Mesodermal cell (in vitro differentiated cells): ENCODE measurements around the gene FRA10AC1. TPM values are rescaled to one million over a fixed set of nuclear protein-coding genes. Genes with fewer than 3 reads are reported as not detected.

Experiments used
- H3K27ac ChIP-seq: 2 replicates; pipeline ENCODE4 v1.7.0; 2013; ENCODE audit warnings: mild to moderate bottlenecking, low read depth, low read length, moderate library complexity; ENCODE audit not compliant: severe bottlenecking
- H3K36me3 ChIP-seq: 2 replicates; pipeline ENCODE4 v1.7.1; 2013; ENCODE audit warnings: mild to moderate bottlenecking, low read length, moderate library complexity; ENCODE audit not compliant: control insufficient read depth, insufficient read depth
- H3K4me1 ChIP-seq: one replicate; pipeline ENCODE4 v1.7.1; 2013; ENCODE audit warnings: mild to moderate bottlenecking, low read length; ENCODE audit not compliant: insufficient read depth, control insufficient read depth, poor library complexity, severe bottlenecking
- H3K4me3 ChIP-seq: 2 replicates; pipeline ENCODE4 v1.7.0; 2013; ENCODE audit warnings: low read length, control low read depth, mild to moderate bottlenecking; ENCODE audit not compliant: insufficient read depth, poor library complexity, severe bottlenecking; ENCODE audit errors: extremely low read depth
- H3K9me3 ChIP-seq: 2 replicates; pipeline ENCODE4 v1.7.1; 2013; ENCODE audit warnings: mild to moderate bottlenecking, low read length, moderate library complexity; ENCODE audit not compliant: control insufficient read depth
- WGBS, 2 experiments: methylation state at CpG; one replicate each; pipeline ENCODE4 v1.1.5; 2013; ENCODE audit warnings: missing lambda C conversion rate in 2 of 2; ENCODE audit not compliant: insufficient coverage in 2 of 2; 5-methylcytosine and 5-hydroxymethylcytosine counted together
- polyA plus RNA-seq, 2 experiments: library from polyadenylated mRNA; stranded (reverse); fragments of 50-300 nt; gene quantifications; one replicate each; pipeline ENCODE4 v1.2.3, GENCODE V29; 2013

FRA10AC1 gene, protein sequence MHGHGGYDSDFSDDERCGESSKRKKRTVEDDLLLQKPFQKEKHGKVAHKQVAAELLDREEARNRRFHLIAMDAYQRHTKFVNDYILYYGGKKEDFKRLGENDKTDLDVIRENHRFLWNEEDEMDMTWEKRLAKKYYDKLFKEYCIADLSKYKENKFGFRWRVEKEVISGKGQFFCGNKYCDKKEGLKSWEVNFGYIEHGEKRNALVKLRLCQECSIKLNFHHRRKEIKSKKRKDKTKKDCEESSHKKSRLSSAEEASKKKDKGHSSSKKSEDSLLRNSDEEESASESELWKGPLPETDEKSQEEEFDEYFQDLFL
- polyA plus RNA-seq (2013, experiment 1 of 2): 18.0 TPM
- polyA plus RNA-seq (2013, experiment 2 of 2): 18.5 TPM

DNA sequence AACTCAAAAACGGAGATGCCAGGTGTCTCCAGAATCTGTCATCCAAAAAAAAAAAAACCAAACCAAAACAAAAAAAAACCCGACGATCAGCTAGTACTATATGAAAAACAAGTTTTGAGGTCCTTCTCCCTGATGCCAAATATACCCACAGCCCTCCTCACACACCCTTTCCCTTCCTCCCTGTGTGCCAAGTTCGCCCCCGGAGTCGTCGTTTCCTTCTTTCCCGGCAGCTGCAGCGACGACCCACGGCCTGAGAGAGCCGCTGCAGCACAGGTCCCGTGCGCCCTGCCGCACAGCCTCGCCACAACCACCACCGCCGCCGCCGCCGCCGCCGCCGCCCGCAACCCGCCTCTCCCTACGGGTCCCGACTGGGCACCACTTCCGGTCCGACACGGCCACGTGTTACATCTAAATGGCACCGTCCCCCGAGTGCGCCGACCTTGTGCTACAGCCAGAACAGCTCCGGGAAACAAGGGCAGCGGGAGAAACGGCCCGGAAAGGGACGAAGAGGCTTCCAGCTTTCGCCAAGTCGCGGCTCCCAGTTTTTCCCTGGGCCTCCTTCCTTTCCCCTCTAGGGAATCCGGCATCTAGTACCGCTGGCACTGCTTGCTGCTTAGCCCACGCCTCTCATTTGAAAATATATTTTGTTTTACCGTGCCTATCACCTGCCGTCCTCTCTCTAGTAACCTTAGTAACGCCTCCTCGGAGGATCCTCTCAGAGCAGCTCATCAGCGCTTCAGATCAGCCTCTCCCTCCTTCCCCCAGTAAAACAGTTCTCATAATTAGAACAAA, at the start of gene FRA10AC1:
Gene FRA10AC1 (minus strand): TSS at position 383 of the 792 bp plus-strand sequence. CDS start 2,486 bp downstream, outside the sequence.
- peaks cover 4% of the 10 kb centered on the region for H3K4me1 ChIP-seq
- 1% methylated on average over 35 to 52 of the region's 52 CpGs for WGBS, 2 experiments
- H3K4me3 ChIP-seq: peak within 1 kb of the TSS; percentile 74
- H3K9me3 ChIP-seq: no peaks in the 10 kb centered on the region
- peak within 1 kb of the TSS; percentile 89 for H3K27ac ChIP-seq
- peaks cover 16% of the 10 kb centered on the region for H3K36me3 ChIP-seq

DNA sequence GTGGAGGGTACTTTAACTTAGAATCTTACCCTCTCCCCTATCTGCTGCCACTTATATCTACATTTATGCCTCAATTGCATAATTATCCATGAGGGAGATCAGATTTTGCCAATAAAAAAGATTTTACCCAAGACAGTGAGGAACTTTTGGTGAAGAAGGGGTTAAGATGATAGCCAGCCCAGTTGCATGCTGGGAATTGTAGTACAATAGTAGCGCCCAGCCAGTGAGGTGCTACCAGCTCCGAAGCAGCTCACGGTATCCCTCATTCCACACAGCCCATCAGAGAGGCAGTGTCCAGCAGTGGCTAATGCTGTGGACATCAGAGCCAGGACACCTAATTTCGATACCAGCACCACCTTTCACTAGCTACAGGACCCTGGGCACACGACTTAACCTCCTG, 49.4 kb upstream of the FRA10AC1 start:
- no peak overlapping the region for H3K4me3 ChIP-seq
- H3K36me3 ChIP-seq: no peaks in the 10 kb centered on the region
- 20% methylated on average over 1 to 3 of the region's 5 CpGs for WGBS, 2 experiments
- no peaks in the 10 kb centered on the region for H3K9me3 ChIP-seq
- peaks cover 50% of the 10 kb centered on the region for H3K4me1 ChIP-seq
- H3K27ac ChIP-seq: peak overlapping the region; percentile 96

GRCh38 chr10:93751124-93751523, 48.7 kb upstream of the FRA10AC1 start:
- H3K27ac ChIP-seq: no peak overlapping the region
- no peaks in the 10 kb centered on the region for H3K36me3 ChIP-seq
- H3K4me3 ChIP-seq: no peak overlapping the region
- no peaks in the 10 kb centered on the region for H3K9me3 ChIP-seq
- peaks cover 52% of the 10 kb centered on the region for H3K4me1 ChIP-seq
- WGBS, 2 experiments: 46 to 50% methylated on average over 6 to 7 of the region's 7 CpGs

GRCh38 chr10:93749218-93749799, 46.9 kb upstream of the FRA10AC1 start:
- 4 to 24% methylated on average over 4 of the region's 5 CpGs for WGBS, 2 experiments
- Histone ChIP-seq H3K4me1 (peaks cover 54% of the 10 kb centered on the region), H3K36me3 (no peaks in the 10 kb centered on the region), H3K4me3 (no peak overlapping the region), H3K27ac (peak overlapping the region; percentile 24), H3K9me3 (no peaks in the 10 kb centered on the region)

DNA sequence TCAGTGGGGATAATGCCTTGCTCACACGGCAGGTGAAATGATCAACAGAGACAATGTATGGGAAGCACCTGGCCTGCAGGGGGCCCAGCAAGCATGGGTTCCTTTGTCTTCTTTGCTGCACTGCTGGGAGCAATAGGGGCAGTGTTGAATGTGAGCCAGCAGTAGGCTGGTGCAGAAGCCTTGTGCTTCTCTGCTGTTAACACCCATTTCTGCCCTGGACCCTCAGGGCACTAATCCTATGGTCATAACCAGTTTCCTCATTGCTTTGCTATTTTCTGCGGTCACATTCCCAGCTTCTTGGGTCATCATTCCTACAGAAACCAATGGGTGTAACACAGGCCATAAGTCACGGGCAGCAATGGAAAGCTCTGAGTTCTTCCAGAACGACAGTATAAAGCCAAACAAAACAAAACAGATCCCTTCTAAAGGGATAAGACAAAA, 44.5 kb upstream of the FRA10AC1 start:
- Histone ChIP-seq H3K9me3 (no peaks in the 10 kb centered on the region), H3K4me3 (no peak overlapping the region), H3K27ac (peak overlapping the region; percentile 88), H3K4me1 (peaks cover 32% of the 10 kb centered on the region), H3K36me3 (no peaks in the 10 kb centered on the region)
- WGBS, 2 experiments: 49 to 67% methylated on average over 4 of the region's 4 CpGs

DNA sequence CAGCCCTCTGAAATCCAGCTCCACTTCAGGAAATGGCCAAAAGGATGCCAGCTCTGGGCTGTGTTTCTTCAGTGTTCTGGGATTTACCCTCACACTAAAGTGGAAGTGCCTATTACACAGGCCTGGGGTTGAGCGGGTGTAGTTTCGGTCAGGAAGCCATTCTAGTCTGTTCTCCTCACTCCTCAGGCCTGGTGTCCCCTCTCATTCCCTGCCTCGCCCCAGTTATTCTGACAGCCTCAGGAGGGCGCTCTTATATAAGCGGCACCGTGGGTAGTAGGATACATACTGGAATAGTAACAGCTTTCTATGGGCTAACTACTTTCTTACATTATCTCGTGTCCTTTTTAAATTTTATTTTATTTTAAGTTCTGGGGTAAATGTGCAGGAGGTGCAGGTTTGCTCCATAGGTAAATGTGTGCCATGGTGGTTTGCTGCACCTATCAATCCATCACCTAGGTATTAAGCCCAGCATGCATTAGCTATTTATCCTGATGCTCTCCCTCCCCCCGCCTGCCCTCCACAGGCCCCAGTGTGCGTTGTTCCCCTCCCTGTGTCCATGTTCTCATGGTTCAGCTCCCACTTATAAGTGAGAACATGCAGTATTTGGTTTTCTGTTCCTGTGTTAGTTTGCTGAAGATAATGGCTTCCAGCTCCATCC, 43.1 kb upstream of the FRA10AC1 start:
- peaks cover 26% of the 10 kb centered on the region for H3K4me1 ChIP-seq
- WGBS, 2 experiments: 48% methylated on average over 2 of the region's 9 CpGs; no CpG with 5 or more reads in 1 of the 2 experiments
- no peaks in the 10 kb centered on the region for H3K36me3 ChIP-seq
- H3K27ac ChIP-seq: no peak overlapping the region
- H3K4me3 ChIP-seq: no peak overlapping the region
- H3K9me3 ChIP-seq: no peaks in the 10 kb centered on the region

GRCh38 chr10:93742633-93743349, 40.4 kb upstream of the FRA10AC1 start:
- H3K9me3 ChIP-seq: no peaks in the 10 kb centered on the region
- no peaks in the 10 kb centered on the region for H3K36me3 ChIP-seq
- H3K4me3 ChIP-seq: no peak overlapping the region
- WGBS, 2 experiments: 87 to 100% methylated on average over 2 to 4 of the region's 8 CpGs
- H3K4me1 ChIP-seq: peaks cover 10% of the 10 kb centered on the region
- no peak overlapping the region for H3K27ac ChIP-seq

GRCh38 chr10:93741367-93741766, 39.0 kb upstream of the FRA10AC1 start:
- no peak overlapping the region for H3K27ac ChIP-seq
- H3K4me3 ChIP-seq: no peak overlapping the region
- H3K4me1 ChIP-seq: peaks cover 5% of the 10 kb centered on the region
- 93 to 96% methylated on average over 2 of the region's 3 CpGs for WGBS, 2 experiments
- no peaks in the 10 kb centered on the region for H3K36me3 ChIP-seq
- H3K9me3 ChIP-seq: no peaks in the 10 kb centered on the region

GRCh38 chr10:93726024-93726423, 23.6 kb upstream of the FRA10AC1 start:
- Histone ChIP-seq H3K36me3 (no peaks in the 10 kb centered on the region), H3K27ac (no peak overlapping the region), H3K9me3 (no peaks in the 10 kb centered on the region), H3K4me1 (no peaks in the 10 kb centered on the region), H3K4me3 (no peak overlapping the region)
- WGBS, 2 experiments: 83% methylated on average over 1 of the region's 1 CpG; no CpG with 5 or more reads in 1 of the 2 experiments

DNA sequence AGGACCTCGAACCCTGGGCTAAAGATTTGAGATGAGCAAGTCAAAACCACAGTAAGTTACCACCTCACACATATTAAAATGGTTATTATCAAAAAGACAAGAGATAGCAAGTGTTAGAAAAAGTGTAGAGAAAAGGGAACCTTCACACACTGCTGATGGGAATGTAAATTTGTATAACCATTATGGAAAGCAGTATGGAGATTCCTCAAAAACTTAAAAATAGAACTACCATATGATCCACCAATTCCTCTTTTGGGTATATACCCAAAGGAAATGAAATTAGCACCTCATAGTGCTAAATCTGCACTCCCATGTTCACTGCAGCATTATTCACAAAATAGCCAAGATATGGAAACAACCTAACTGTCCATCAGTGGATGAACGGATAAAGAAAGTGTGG, 20.8 kb upstream of the FRA10AC1 start:
- H3K36me3 ChIP-seq: no peaks in the 10 kb centered on the region
- H3K4me3 ChIP-seq: no peak overlapping the region
- H3K9me3 ChIP-seq: no peaks in the 10 kb centered on the region
- no peak overlapping the region for H3K27ac ChIP-seq
- WGBS, 2 experiments: no CpG with 5 or more reads among the region's 2 CpGs
- no peaks in the 10 kb centered on the region for H3K4me1 ChIP-seq
